ENCODE results near the gene CCDC191.

The CCDC191 gene

DNA sequence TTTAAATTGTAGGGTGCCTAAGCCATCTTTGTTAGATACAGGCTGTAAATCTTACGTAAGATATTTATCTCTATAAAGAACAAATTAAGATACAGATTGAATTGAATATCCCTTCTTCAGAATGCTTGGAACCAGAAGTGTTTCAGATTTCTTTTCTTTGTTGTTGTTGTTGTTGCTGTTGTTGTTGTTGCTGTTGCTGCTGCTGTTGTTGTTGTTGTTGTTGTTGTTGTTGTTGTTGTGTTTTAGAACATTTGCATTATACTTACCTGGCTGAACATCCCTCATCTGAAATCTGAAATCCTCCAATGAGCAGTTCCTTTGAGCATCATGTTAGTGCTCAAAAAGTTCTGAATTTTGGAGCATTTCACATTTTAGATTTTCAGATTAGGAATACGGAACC, 26.8 kb upstream of the CCDC191 start:
- DNase-seq (ENCODE audit: low spot score): no peak
- in situ Hi-C loops (cut with MboI; ENCODE audit: low sequenced_read_pairs, unreplicated experiment): no loop called here
- TF ChIP-seq, protein P1, sequence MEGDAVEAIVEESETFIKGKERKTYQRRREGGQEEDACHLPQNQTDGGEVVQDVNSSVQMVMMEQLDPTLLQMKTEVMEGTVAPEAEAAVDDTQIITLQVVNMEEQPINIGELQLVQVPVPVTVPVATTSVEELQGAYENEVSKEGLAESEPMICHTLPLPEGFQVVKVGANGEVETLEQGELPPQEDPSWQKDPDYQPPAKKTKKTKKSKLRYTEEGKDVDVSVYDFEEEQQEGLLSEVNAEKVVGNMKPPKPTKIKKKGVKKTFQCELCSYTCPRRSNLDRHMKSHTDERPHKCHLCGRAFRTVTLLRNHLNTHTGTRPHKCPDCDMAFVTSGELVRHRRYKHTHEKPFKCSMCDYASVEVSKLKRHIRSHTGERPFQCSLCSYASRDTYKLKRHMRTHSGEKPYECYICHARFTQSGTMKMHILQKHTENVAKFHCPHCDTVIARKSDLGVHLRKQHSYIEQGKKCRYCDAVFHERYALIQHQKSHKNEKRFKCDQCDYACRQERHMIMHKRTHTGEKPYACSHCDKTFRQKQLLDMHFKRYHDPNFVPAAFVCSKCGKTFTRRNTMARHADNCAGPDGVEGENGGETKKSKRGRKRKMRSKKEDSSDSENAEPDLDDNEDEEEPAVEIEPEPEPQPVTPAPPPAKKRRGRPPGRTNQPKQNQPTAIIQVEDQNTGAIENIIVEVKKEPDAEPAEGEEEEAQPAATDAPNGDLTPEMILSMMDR (IDR thresholded peaks at IDR 0.05; ENCODE audit: borderline replicate concordance, control extremely low read depth, extremely low read depth, insufficient read depth, missing control alignments): no peak

DNA sequence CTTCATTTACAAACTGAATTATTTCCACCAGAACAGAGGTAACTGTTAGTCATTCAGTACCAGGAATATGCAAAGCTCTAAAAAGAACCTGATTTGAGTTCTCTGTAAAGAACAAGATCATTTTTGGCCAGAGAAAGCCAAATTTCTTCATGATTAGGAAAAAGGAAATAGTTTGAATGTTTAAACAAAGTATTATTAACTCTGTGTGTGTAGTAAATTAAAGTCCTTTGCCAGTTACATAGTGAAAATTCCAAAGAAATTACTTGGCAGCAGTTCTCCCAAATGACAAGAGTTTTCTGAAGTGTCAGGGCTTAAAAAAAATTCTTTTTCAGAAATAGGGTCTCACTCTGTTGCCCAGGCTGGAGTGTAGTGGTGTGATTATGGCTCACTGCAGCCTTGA, 24.7 kb upstream of the CCDC191 start:
- no peak for DNase-seq (ENCODE audit: low spot score)
- TF ChIP-seq, protein P1 (IDR thresholded peaks at IDR 0.05; ENCODE audit: borderline replicate concordance, control extremely low read depth, extremely low read depth, insufficient read depth, missing control alignments): no peak
- in situ Hi-C loops (cut with MboI; ENCODE audit: low sequenced_read_pairs, unreplicated experiment): no loop called here

DNA sequence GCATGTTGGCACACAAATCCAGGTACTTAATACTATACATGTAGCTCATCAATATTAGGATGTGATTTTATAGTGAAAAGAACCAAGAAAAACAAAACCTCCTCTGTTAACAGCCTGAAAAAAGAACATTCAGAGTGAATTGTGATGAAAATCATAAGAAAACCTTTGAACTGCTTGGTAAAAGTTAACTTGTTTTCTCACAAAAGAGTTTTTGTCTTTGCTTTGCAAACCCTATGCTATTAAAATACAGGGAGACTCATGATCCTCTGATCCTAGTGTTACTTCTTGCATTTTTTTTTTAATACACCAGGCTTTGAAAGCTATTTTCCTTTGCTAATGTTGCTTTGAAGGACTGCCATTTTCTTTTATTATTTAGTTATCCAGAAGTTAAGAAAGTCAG, 23.9 kb upstream of the CCDC191 start:
- TF ChIP-seq, protein P1 (IDR thresholded peaks at IDR 0.05; ENCODE audit: borderline replicate concordance, control extremely low read depth, extremely low read depth, insufficient read depth, missing control alignments): no peak
- no peak for DNase-seq (ENCODE audit: low spot score)
- in situ Hi-C loops (cut with MboI; ENCODE audit: low sequenced_read_pairs, unreplicated experiment): no loop called here

DNA sequence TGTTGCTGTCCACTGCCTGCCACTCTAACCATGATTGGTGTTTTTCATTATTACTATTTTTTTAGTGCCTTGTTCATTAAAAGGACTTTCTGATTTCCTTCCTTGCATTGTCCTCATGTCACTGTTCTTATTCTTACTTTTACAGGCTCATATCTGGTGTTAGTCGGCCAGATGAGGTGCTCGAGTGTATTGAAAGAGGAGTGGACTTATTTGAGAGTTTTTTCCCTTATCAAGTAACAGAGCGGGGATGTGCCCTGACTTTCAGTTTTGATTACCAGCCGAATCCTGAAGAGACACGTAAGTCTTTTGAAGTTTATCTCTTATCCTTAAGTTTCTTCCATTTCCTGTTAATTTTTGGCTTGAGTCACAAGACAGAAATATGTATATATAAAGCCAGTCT, 23.4 kb upstream of the CCDC191 start:
- TF ChIP-seq, protein P1 (IDR thresholded peaks at IDR 0.05; ENCODE audit: borderline replicate concordance, control extremely low read depth, extremely low read depth, insufficient read depth, missing control alignments): no peak
- DNase-seq (ENCODE audit: low spot score): no peak
- in situ Hi-C loops (cut with MboI; ENCODE audit: low sequenced_read_pairs, unreplicated experiment): no loop called here

DNA sequence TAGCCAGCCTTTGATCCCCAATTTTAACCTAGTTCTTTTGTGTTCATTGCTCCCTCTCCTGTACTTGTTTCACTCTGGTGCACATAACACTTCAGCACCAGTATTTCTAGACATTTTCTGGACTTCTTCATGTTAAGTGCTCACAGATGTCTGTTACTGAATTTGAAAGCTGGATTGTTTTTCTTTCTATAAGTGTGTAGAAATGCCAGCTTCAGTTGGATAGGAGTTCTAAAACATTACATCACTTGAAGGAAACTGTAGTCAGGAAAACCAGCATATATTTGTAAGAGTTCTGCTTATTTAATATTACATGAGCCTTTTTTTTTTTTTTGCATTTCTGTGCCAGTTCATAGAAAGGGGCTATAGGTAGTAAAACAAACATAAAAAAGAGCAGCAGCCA, 21.8 kb upstream of the CCDC191 start:
- no peak for DNase-seq (ENCODE audit: low spot score)
- in situ Hi-C loops (cut with MboI; ENCODE audit: low sequenced_read_pairs, unreplicated experiment): no loop called here
- TF ChIP-seq, protein P1 (IDR thresholded peaks at IDR 0.05; ENCODE audit: borderline replicate concordance, control extremely low read depth, extremely low read depth, insufficient read depth, missing control alignments): no peak

DNA sequence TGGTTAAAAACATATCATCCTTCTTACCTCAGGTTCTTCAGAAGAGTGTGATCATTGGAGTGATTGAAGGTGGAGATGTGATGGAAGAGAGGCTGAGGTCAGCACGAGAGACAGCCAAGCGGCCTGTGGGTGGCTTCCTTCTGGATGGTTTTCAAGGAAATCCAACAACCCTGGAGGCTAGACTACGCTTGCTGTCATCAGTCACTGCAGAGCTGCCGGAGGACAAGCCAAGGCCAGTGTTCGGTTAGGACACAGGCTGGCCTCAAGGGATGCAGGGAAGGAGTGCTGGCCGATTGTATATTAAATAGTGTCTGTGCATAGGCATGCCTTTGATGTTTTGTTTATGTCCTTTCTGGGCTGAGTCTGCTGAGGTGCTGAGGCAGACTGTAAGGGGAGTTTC, 20.4 kb upstream of the CCDC191 start:
- no peak for DNase-seq (ENCODE audit: low spot score)
- TF ChIP-seq, protein P1 (IDR thresholded peaks at IDR 0.05; ENCODE audit: borderline replicate concordance, control extremely low read depth, extremely low read depth, insufficient read depth, missing control alignments): no peak

DNA sequence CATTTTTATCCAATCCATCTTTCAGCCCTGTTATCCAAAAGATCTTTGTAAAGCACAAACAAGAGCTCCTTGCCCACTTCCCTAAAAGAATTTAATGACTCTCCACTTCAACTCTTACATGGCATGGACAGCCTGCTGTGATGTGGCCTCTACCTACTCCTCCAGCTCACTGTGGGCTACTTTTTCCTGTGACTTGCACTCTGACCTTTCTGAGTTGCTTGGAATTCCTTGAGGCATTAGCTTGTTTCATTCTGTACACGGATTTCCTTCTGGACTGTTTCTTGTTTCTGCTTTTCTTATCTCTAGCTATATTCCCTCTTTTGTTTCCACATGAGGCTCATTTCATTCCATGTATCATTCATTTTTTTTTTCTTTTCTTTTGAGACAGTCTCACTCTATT, 15.5 kb upstream of the CCDC191 start:
- in situ Hi-C loops (cut with MboI; ENCODE audit: low sequenced_read_pairs, unreplicated experiment): no loop called here
- no peak for DNase-seq (ENCODE audit: low spot score)

More for the DNA sequence above, 20.4 kb upstream of the CCDC191 start:
- in situ Hi-C loops (cut with MboI; ENCODE audit: low sequenced_read_pairs, unreplicated experiment): no loop called here

More for the DNA sequence above, 15.5 kb upstream of the CCDC191 start:
- TF ChIP-seq, protein P1 (IDR thresholded peaks at IDR 0.05; ENCODE audit: borderline replicate concordance, control extremely low read depth, extremely low read depth, insufficient read depth, missing control alignments): no peak
